GM18873 (cell line): ENCODE results near the gene SMOC2.
"Not testable (repeated sequence)": the region's sequence is repeated elsewhere in the genome, so short reads cannot be mapped to it uniquely, and the experiment has no call there.

Experiments used
- ATAC-seq: cut with Tn5 transposase; IDR thresholded peaks from one replicate; pipeline ENCODE4 v1.9.1; 2021; ENCODE audit warnings: mild to moderate bottlenecking, moderate library complexity, moderate number of reproducible peaks; ENCODE audit not compliant: unreplicated experiment, low FRiP score

The SMOC2 gene

DNA sequence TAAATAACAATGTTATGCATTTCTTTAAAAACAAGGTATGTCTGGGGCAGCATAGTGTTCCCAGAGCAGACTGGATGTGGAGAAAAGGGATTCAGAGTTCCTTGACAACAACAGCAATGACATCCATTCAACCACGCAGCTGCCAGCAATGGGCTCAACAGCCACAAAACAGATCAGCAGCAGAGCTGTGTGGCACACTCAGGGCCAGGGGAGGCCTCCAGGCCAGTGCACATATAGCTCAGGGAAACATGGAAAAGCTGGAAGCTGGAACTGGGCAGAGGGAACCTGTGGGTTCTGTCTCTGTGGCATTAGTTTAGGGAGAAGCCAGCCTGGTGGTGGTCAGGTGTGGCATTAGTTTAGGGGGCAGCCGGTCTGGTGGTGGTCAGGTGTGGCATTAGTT lies 148.3 kb downstream of the SMOC2 start:
- ATAC-seq = no peak

DNA sequence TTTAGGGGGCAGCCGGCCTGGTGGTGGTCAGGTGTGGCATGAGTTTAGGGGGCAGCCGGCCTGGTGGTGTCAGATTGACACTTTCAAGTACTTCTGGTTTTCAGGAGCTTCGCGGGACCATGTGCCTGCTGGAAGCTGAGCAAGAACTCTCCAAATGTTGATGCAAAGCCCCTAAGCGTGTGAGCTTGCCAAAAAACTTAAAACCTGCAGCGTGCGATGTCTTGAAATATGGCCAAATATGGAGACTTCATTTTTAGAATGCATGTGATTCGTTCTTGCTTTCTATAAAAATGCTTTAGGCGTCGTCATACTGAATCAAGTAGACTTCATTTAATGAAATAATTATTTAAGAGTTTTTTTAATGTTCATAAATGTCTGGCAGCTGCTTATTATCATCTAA lies 149.4 kb downstream of the SMOC2 start:
- no peak for ATAC-seq

DNA sequence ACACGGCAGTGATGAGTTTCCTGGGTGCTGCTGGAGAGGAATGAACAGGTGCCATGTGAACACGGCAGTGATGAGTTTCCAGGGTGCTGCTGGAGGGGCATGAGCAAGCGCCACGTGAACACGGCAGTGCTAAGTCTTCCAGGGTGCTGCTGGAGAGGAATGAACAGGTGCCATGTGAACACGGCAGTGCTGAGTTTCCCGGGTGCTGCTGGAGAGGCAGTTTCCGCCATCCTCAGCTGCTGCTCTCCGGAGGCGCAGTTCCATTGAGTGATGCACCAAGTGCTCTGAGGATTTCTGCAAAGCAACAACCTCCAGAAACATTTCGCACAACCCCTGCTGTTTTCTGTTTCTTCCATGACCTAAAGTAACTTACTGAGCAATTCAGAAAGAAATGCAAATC lies 155.4 kb downstream of the SMOC2 start:
- ATAC-seq = no peak

DNA sequence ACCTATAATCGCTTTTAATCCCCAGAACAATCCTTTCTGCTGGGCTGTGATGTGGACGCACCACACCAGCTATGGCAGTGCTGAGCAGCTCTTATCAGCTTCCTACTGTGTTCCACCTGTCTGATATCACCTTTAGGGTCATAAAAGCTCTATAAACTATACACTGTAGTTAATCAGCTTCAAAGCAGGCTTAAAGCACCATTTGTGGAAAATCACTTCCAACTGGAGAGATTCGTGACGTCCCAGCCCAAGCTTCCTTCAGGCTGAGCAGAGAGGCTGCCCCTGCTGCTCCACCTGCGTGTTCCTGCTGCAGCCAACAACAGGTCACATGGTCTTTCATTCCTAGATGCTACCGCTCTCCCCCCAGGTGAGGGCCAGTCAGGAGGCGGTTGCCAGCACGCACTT lies 156.5 kb downstream of the SMOC2 start:
- ATAC-seq = no peak

DNA sequence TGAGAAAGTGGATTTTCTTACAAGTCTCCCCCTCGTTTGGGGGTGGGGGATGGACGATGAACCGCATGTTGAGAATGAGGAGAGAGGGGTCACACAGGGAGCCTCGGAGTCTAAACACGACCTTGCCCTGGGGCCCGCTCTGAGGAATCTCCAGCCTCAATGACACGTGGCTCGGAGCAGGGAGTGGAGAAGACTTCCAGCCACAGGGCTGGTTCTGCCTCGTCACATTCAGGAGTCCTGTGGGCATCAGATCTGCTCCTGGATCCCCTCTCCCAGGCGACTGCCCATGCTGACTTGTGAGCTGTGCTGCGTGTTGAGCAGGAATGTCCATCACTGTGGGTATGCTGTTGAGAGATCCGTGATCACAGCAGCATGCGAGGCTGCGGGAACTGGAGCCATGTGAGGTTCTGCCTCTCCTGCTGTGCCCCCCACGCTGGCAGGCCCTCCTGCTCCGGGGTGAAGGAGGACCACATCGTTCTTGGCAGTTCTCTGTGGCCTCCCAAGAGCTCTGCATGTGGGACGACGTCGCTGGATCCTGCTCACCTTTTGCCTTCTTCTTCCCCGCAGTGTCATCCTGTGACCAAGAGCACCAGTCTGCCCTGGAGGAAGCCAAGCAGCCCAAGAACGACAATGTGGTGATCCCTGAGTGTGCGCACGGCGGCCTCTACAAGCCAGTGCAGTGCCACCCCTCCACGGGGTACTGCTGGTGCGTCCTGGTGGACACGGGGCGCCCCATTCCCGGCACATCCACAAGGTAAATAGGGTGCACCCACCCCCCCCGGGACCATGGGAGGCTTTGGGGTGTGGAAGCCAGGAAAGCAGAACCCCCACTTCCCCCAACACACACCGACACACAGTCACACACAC lies 157.5 kb downstream of the SMOC2 start:
- no peak for ATAC-seq

DNA sequence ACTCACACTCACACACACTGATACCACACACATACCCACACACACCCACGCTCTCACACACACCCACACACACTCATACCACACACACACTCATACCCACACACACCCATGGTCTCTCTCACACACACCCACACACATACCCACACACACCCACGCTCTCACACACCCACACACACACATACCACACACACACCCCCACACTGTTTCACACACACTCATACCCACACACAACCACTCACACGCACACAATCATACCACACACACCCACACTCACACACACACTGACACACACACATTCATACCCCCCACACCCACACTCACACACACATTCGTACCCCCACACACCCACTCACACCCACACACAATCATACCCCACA lies 158.1 kb downstream of the SMOC2 start:
- no peak for ATAC-seq

DNA sequence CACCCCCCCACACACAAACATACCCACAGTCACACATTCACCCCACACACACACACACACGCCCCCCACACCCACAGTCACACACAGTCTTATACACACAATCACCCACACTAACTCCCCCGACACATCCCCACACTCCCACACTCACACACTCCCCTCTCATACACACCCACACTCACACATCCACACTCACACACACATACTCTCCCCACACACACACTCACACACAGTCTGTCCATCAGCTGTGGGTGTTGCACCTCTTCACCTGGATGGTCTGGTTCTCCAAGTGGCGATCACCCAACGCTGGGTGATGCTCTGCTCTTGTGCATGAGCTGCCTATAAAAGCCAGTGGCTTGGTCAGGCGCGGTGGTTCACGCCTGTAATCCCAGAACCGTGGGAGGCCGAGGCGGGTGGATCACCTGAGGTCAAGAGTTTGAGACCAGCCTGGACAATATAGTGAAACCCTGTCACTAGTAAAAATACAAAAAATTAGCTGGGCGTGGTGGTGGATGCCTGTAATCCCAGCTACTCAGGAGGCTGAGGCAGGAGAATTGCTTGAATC lies 158.9 kb downstream of the SMOC2 start:
- ATAC-seq = no peak

DNA sequence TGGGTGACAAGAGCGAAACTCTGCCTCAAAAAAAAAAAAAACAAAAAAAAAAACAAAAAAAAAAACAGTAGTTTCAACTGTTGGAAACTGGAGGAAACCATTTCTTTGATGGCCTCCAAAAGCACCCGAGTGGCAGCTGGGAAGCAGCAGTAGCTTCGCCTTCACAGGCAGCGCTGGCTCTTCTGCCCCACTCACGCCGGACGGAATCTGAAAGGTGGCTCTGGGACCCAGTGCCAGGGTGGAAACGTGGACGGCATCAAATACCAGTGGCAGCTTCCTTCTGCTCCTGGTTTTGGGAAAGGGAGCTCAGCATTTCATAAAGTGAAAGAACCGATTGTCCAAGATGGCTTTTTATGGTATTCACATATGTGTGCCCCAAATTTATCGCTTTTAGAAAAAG lies 159.4 kb downstream of the SMOC2 start:
- no peak for ATAC-seq

DNA sequence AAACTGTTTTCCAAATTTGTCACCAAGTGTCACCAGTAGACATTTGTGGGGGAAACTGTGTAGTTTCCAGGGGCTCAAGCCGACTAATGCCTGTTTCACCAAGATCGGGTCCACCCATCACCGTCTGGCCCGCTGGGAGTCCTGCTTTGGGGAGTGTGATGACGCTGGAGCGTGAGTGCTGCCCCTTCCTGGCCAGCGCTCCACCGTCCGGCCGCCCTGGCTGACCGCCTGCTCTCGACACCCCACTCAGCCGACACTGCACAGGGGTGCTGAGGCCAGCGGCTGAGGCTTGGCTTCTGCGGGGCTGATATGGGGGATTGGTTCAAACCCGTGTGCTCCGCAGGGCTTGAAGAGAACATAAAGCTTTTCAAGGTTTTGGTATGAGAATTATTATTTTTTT lies 160.1 kb downstream of the SMOC2 start:
- no peak for ATAC-seq

DNA sequence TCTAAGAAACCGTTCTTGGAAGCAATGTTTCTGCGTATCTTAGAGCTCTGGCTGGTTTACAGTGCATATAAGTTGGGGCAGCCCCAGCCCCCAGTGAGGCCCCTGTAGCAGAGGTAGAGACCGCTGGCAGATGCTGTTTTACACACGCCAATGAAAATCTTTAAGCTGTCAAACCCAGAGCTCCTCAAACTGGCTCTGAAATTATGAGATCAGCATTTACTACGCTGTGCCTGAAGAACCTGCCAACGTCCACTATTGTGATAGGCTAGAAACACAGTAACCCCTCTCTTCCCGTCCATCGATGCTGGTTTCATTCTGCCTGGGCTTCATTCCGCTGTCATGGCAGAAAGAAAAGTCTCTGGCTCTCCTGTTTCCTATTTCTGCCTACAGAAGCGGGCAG lies 160.6 kb downstream of the SMOC2 start:
- ATAC-seq = no peak

DNA sequence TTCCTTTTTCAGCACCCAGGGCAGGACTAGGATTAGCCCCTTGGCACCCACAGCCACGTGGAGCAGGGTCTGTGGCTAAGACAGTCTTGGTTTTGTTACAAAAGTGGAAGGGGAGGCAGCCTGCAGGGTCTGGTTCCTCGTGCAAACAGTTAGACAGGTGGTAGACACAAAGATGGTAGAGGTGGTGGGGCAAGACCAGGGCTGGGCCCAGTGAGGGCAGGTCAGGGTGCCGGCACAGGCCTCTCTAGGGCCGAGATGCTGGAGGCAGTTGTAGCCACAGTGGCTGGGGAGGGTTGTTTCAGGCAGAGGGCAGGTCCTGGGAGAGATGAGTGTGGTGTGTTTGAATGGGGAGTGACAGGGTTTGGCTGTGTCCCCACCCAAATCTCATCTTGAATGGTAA lies 161.6 kb downstream of the SMOC2 start:
- no peak for ATAC-seq

DNA sequence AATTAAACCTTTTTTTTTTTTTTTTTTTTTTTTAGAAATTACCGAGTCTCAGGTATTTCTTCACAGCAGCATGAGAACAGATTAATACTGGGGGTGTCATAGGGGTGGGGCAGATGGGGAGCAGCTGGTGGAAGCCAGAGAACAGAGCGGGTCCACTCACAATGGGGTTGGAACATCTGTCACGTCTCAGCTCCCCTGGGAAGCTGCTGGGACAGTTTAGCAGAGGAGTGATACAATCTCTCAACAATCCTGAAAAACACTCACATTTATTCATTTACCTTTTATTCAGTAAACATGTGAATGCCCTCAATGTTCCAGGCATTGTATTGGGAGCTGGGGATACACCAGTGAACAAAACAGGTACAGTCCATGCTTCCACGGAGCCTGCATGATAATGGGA lies 162.2 kb downstream of the SMOC2 start:
- ATAC-seq = no peak

DNA sequence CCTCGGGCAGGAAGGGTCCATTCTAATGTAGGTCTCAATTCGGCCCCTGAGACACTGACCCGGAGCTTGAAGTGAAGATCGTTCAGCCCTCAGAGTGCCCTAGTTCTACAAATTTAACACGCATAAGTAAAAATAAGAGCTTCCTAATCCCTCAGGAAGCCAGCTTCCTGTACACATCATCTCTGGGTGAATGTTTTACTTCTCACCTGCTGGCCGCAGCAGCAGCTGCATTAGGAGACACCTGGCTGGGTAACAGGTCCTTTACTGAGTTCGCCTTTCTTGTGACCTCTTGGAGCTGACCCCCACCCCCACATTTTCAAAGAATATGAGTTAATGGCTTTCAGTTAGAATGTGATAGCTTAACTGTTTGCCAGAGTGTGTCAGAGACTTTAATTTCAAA lies 165.0 kb downstream of the SMOC2 start:
- ATAC-seq = no peak

DNA sequence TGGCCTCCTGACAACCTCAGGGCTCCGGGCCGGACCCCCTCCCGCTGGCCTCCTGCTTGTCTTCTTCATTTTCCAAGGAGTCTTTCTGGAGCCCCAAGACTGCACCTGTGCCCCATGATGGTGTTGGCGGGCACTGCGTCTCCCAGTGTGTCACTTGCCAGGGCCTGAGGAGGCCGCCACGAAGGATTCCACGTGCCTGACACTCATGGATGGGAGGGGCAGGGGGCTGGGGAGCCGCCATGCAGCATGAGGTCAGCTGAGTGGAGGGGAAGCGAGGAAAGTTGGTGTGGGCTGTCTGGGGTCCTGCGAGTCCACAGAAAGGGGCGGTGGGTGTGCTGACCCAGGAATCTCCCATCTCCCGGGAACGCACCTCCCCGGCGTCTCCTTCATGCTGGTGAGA lies 165.7 kb downstream of the SMOC2 start:
- ATAC-seq = no peak

DNA sequence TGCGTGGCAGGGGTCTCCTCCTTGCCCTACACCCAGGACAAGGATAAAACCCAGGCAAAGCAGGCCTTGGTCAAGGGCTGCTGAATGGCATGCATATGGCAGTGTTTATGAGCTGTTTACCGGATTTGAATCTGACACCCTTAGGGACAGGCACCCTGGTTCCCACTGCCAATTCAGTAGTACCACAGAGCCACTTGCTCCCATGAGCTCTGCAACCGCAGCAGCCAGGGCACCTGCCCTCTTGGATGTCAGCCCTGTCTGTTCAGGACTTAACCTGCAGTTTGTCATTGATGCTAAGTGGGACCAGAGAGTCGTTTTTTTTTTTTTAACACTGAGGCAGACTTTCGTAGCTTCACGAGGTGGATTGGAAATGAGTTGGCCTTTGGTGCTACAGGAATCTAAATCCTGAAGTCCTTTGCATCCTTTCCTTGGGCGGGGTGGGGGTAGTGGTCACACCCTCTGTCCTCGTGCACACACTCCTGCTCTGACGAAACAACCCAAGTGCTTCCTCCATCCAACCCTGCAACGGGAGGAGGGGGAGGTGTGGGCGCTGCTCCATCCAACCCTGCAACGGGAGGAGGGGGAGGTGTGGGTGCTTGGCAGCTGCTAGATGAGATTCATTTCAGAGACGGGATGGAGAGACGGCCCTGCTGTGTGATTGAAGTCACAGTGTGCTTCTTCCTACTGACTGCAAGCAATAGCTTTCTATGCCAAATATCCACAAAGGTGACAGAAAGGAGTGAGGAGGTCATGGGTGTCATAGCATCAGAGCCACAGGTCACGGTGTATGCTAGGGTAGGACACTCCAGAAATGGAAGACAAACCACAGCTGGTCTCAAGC lies 166.5 kb downstream of the SMOC2 start:
- ATAC-seq = no peak

DNA sequence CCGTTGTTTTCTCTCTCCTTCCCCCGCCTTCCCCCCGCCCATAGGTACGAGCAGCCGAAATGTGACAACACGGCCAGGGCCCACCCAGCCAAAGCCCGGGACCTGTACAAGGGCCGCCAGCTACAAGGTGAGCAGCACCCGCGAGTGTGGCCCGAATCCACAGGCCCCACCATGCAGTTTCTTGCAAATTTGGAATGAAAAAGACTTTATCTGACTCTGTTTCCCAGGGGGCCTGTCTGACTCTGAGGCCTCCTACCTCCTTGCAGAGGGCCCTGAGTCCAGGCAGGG lies 167.1 kb downstream of the SMOC2 start:
- no peak for ATAC-seq

DNA sequence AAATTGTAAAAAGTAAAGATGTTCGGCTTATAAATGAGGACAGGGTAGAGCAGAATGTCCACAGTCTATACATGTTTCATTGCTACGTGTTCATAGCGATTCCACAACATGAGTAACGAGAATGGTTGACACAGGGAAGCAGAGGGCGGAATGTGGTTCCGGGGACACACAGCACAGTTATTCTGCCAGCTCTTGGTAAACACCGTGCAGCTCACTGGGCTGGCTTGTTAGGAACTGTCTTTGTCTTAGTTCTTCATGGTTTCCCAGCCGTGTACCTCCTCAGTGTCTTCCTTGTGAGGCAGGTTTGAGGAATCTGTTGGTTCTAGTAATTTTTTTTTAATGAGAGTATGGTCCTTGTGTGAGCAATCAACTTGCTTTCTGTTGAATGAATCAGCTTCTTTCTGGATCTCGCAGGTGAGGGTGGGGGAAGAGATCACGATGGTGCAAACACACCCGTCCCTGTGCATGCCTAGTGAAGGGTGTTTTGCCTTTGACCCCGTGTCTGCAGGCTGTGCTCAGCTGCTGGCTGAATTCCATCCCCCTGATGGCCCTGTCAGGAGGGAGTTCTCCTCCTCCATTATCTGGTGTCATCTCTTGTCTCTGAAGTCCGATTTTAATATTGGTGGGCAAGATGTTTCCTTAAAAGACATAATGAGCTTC lies 168.2 kb downstream of the SMOC2 start:
- no peak for ATAC-seq

DNA sequence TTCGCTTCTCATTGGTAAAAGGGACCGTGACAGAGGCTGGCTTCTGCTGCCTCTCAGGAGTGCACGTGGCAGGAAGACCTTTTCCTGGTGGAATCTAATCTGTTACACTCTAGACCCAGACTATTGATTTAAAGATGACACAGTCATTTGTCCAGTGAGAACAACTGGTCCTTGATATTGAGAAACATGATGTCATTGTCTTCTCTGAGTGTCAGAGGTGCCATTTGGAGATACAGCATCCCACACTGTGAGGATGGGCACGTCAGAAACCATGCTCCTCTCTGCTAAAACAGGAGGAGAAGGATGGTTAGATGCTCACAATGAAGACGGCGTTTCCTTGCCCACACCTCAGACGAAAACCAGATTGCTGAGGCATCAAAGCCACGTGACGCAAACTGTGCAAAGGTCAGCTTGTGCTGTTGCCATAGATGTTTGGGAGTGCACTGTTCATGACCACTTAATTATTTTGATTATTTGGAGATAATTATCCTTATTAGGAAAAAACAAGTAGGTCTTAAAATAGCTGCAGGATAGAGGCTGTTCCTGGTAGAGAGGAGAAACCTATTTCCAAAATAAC lies 169.0 kb downstream of the SMOC2 start:
- ATAC-seq = no peak

DNA sequence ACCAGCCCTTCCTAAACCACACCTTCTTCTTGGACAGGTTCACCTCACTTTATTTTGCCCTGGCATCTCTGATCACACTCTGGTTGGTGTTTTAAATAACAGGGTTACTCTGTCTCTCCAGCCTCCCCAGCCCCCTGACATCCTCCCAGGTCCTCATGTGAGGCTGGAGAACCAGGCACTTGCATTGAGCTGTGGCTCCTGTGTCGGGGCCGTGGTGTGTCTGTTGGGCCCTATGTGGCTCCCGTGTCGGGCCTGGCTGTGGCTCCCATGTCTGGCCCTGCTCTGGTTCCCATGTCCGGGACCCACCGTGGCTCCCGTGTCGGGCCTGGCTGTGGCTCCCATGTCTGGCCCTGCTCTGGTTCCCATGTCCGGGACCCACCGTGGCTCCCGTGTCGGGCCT lies 170.0 kb downstream of the SMOC2 start:
- not testable (repeated sequence) for ATAC-seq

DNA sequence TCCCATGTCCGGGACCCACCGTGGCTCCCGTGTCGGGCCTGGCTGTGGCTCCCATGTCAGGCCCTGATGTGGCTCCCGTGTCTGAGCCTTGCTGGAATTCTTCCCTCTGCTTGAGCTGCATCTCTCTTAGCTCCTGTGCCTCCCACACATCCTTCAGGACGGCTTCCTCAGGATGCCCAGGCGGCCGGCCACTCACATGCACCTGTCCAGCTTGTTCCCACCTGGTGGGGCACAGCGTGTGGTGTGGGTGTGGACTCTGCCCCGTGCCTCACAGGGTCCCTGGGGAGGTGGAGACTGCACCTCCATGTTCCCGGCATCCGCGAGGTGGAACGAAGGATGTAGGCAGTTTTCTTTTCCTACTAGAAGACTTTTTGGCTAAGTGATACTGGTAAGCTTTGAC lies 170.7 kb downstream of the SMOC2 start:
- no peak for ATAC-seq

DNA sequence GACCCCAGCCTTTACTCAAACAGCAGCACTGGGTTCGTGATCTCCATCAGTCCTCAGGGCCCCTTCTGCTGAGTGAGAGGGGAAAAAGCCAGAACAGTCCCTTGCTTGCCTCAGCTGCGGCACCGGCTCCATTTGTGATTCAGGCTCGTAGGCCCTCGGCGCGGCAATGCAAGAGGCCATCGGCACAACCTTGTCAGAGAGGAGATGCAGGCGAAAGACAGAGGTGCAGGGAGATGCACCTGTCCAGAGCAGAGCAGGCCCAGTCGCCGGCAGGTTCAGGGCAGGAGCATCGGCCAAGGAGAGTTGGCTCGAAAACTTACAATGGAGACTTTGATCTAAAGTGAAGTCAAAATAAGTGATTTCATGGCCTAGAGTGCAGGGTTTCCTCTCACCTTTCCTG lies 171.6 kb downstream of the SMOC2 start:
- no peak for ATAC-seq
